ENCODE data around the gene DDTL. TPM values are rescaled to one million over a fixed set of nuclear protein-coding genes. Genes with fewer than 3 reads are reported as not detected.
A peak's percentile ranks its signal among the peaks of the same experiment; 100 is the strongest.
"Not testable (repeated sequence)": the region's sequence is repeated elsewhere in the genome, so short reads cannot be mapped to it uniquely, and the experiment has no call there.

The DDTL gene
- total RNA-seq, 1 donor from 2014 or later, result not detected

GRCh38 chr22:23970816-23971486 lies 4.3 kb downstream of the DDTL start:
- no peaks in the 10 kb centered on the region for H3K9me3 ChIP-seq
- H3K27me3 ChIP-seq, result no peaks in the 10 kb centered on the region
- intact Hi-C loops (cut with DNase I), result loop anchor here (5.0 kb wide), 1 partner anchor 44 kb away; no protein-coding TSS in a partner anchor
- no peak for DNase-seq (ENCODE audit: extremely low spot score in 2 of 2)
- no peak overlapping the region for H3K27ac ChIP-seq
- peaks cover 0 to 25% of the 10 kb centered on the region in 2 donors for H3K36me3 ChIP-seq
- no peak for TF ChIP-seq POLR2A (IDR thresholded peaks at IDR 0.05)
- TF ChIP-seq, protein P1, sequence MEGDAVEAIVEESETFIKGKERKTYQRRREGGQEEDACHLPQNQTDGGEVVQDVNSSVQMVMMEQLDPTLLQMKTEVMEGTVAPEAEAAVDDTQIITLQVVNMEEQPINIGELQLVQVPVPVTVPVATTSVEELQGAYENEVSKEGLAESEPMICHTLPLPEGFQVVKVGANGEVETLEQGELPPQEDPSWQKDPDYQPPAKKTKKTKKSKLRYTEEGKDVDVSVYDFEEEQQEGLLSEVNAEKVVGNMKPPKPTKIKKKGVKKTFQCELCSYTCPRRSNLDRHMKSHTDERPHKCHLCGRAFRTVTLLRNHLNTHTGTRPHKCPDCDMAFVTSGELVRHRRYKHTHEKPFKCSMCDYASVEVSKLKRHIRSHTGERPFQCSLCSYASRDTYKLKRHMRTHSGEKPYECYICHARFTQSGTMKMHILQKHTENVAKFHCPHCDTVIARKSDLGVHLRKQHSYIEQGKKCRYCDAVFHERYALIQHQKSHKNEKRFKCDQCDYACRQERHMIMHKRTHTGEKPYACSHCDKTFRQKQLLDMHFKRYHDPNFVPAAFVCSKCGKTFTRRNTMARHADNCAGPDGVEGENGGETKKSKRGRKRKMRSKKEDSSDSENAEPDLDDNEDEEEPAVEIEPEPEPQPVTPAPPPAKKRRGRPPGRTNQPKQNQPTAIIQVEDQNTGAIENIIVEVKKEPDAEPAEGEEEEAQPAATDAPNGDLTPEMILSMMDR (IDR thresholded peaks at IDR 0.05), result no peak
- TF ChIP-seq POLR2AphosphoS5 (IDR thresholded peaks at IDR 0.05; ENCODE audit: insufficient read depth in 1 of 2, low read depth in 1 of 2), result no peak
- H3K4me1 ChIP-seq, result no peaks in the 10 kb centered on the region
- no peak overlapping the region for H3K4me3 ChIP-seq

- not testable (repeated sequence) for H3K27ac ChIP-seq; H3K27me3 ChIP-seq; H3K4me1 ChIP-seq; H3K4me3 ChIP-seq; H3K9me3 ChIP-seq; DNase-seq (ENCODE audit: extremely low spot score in 2 of 2)
- intact Hi-C loops (cut with DNase I), result loop anchor here (5.0 kb wide), 1 partner anchor 45 kb away; no protein-coding TSS in a partner anchor
- peaks cover 0 to 25% of the 10 kb centered on the region in 2 donors for H3K36me3 ChIP-seq
Observed at GRCh38 chr22:23971927-23972326, 5.2 kb downstream of the DDTL start.

- intact Hi-C loops (cut with DNase I), result loop anchor here (5.0 kb wide), 1 partner anchor 47 kb away; no protein-coding TSS in a partner anchor
- H3K27ac ChIP-seq; H3K4me1 ChIP-seq; H3K9me3 ChIP-seq; H3K27me3 ChIP-seq; DNase-seq (ENCODE audit: extremely low spot score in 2 of 2); H3K4me3 ChIP-seq: not testable (repeated sequence)
- peaks cover 0 to 21% of the 10 kb centered on the region in 2 donors for H3K36me3 ChIP-seq
Observed at GRCh38 chr22:23974345-23974744, 7.7 kb downstream of the DDTL start, which contains the start of gene DDT. DDT (minus strand) TSS chr22:23974441; CDS start chr22:23974414, 27 bp downstream.

- DNase-seq (ENCODE audit: extremely low spot score in 2 of 2); H3K27me3 ChIP-seq; H3K27ac ChIP-seq; H3K4me1 ChIP-seq; H3K4me3 ChIP-seq; H3K9me3 ChIP-seq: not testable (repeated sequence)
- intact Hi-C loops (cut with DNase I), result loop anchor here (5.0 kb wide), 1 partner anchor 48 kb away; no protein-coding TSS in a partner anchor
- peaks cover 0 to 15% of the 10 kb centered on the region in 2 donors for H3K36me3 ChIP-seq
Observed at GRCh38 chr22:23974836-23975352, 8.2 kb downstream of the DDTL start.

DNA sequence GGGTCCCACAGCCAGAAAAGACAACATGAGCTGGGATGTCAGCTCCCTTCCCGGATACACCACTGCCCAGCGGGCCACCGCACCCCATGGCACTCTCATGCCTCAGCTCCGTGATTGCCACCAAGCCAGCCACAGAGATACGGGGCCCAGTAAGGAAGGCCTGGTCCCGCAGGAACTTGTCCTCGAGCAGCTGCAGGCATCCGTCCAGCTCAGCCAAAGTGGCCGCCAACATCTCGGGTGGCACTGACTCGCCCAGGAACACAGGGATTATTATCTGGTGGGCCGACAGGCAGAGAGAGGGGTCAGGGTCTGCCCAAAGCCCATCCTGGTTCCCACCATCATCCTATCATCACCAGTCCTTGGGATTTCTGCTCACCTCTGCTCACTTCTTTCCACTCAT lies 10.6 kb downstream of the DDTL start:
- intact Hi-C loops (cut with DNase I); H3K4me1 ChIP-seq; H3K9me3 ChIP-seq; H3K27ac ChIP-seq; H3K4me3 ChIP-seq; DNase-seq (ENCODE audit: extremely low spot score in 2 of 2); H3K27me3 ChIP-seq; H3K36me3 ChIP-seq: not testable (repeated sequence)

DNA sequence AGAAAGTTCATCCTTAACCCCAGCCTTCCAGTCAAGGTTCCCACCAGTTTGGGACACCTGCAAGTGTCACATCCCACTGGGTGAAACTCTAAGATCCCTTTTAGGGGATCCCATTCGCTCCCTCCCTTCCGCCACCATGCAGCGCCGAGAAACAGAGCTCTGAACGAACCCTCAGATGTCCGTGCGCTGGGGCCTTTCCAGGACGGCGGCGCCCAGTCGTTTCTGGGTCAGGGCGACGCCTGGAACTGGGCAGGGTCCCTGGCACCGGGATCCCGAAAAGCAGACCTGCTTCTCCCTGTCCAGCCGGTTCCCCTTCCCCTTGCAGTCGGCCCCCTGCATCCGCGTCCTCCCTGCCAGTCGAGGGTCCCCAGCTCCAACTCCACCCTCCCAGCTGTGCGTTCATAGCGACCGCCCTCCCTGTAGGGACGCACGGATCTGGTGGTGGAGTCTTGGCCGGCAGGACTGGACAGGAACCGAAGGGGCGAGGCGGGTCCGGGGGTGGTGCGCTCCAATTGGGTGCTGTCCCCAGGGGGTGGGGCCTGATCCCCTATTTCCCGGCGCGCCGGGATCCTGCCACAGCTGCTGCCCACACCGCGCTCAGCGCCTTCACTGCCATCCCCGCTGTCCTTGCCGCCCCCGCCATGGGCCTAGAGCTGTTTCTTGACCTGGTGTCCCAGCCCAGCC lies 13.0 kb downstream of the DDTL start, which contains the start of gene GSTT2:
Gene GSTT2, plus strand, starts transcription at position 578 of the 684 bp plus-strand sequence.
- H3K9me3 ChIP-seq; H3K4me3 ChIP-seq; H3K36me3 ChIP-seq; DNase-seq (ENCODE audit: extremely low spot score in 2 of 2); H3K27me3 ChIP-seq; H3K4me1 ChIP-seq; intact Hi-C loops (cut with DNase I); H3K27ac ChIP-seq: not testable (repeated sequence)

DNA sequence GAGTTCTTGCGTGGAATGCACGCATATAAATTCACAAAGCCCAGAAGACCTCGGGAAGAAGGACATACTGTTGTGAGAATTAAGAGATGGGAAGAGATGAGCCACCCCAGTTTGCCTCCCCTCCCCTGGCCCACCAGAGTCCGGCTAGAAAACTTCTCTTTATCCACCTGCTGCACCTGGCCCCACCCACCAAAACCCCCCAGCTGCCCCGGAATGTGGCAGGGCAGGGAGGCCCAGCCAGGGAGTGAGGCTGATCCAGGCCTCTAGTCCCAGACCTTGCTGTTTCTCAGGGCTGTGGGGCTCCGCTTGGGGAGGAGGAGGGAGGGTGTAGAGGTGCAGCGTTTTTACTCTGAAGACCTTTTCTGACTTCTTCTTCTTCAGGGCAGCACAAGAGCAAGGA lies 13.9 kb downstream of the DDTL start:
- H3K4me1 ChIP-seq; intact Hi-C loops (cut with DNase I): not testable (repeated sequence)

DNA sequence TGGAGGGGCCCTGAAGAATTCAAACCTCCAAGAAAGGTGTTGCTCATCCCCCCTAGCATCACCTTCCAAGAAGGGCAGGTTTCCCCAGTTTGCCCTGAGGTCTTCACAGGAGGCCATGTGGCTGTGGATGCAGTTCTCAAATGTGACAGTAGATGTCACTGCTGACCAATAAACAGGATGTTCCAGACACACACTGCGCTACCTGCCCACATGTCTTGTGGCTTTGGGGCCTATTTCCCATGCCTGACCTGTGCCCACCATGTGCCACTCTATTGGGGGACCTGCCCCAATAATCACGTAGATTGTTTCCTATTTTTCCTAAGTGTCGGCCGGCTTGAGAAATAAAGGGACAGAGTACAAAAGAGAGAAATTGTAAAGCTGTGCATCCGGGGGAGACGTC lies 17.7 kb downstream of the DDTL start:
- intact Hi-C loops (cut with DNase I), result no loop called here
- H3K36me3 ChIP-seq, result no peaks in the 10 kb centered on the region
- no peak overlapping the region for H3K4me3 ChIP-seq
- no peaks in the 10 kb centered on the region for H3K27me3 ChIP-seq
- H3K9me3 ChIP-seq, result no peaks in the 10 kb centered on the region
- H3K27ac ChIP-seq, result no peak overlapping the region
- no peak for TF ChIP-seq POLR2AphosphoS5 (IDR thresholded peaks at IDR 0.05; ENCODE audit: insufficient read depth in 1 of 2, low read depth in 1 of 2)
- TF ChIP-seq, protein P1 (IDR thresholded peaks at IDR 0.05), result peak in 1 of 3 experiments; percentile 18
- DNase-seq (ENCODE audit: extremely low spot score in 2 of 2), result peak in 1 of 2 donors; percentile 6
- H3K4me1 ChIP-seq, result no peaks in the 10 kb centered on the region

More for the DNA sequence above, 13.9 kb downstream of the DDTL start:
- H3K4me3 ChIP-seq; H3K9me3 ChIP-seq; H3K36me3 ChIP-seq; DNase-seq (ENCODE audit: extremely low spot score in 2 of 2); H3K27ac ChIP-seq; H3K27me3 ChIP-seq: not testable (repeated sequence)

- H3K4me1 ChIP-seq; H3K27me3 ChIP-seq; H3K27ac ChIP-seq; DNase-seq (ENCODE audit: extremely low spot score in 2 of 2); H3K9me3 ChIP-seq; H3K36me3 ChIP-seq; H3K4me3 ChIP-seq; intact Hi-C loops (cut with DNase I): not testable (repeated sequence)
Observed at GRCh38 chr22:23986089-23986488, 19.4 kb downstream of the DDTL start.

- H3K4me1 ChIP-seq; DNase-seq (ENCODE audit: extremely low spot score in 2 of 2); H3K27me3 ChIP-seq; H3K27ac ChIP-seq; H3K9me3 ChIP-seq; intact Hi-C loops (cut with DNase I); H3K4me3 ChIP-seq; H3K36me3 ChIP-seq: not testable (repeated sequence)
Observed at GRCh38 chr22:23986538-23987178, 20.0 kb downstream of the DDTL start.

Measured in vagina (tissue), 2 donors.